Thymus (tissue), 11 donors: Measurements from ENCODE around the gene TRDMT1. TPM values are rescaled to one million over a fixed set of nuclear protein-coding genes. Genes with fewer than 3 reads are reported as not detected.
A peak's percentile ranks its signal among the peaks of the same experiment; 100 is the strongest.

Source experiments
- DNase-seq, 9 donors: peaks; one replicate each; pipeline ENCODE4 v3.0.0-alpha.2; 2013; ENCODE audit warnings: low spot score in 9 of 9, low read depth in 6 of 9, missing footprints in 1 of 9
- H3K27ac ChIP-seq, 2 donors: one replicate each; pipeline ENCODE4 v1.5.1; 2013; ENCODE audit warnings: control low read depth in 1 of 2, low read depth in 1 of 2, low read length in 1 of 2, mild to moderate bottlenecking in 1 of 2, moderate library complexity in 1 of 2
- H3K27me3 ChIP-seq, 2 donors: one replicate each; pipeline ENCODE4 v1.5.1; 2013; ENCODE audit warnings: low read length in 1 of 2; ENCODE audit not compliant: control insufficient read depth in 2 of 2, insufficient read depth in 1 of 2
- H3K36me3 ChIP-seq, 2 donors: one replicate each; pipeline ENCODE4 v1.5.1; 2013; ENCODE audit warnings: low read length in 1 of 2, mild to moderate bottlenecking in 1 of 2, moderate library complexity in 1 of 2; ENCODE audit not compliant: control insufficient read depth in 2 of 2, insufficient read depth in 2 of 2
- H3K4me1 ChIP-seq, 2 donors: one replicate each; pipeline ENCODE4 v1.5.1; 2013; ENCODE audit warnings: low read length in 2 of 2; ENCODE audit not compliant: control insufficient read depth in 2 of 2, insufficient read depth in 2 of 2
- H3K4me3 ChIP-seq, 2 donors: one replicate each; pipeline ENCODE4 v1.5.1; 2013; ENCODE audit warnings: low read length in 2 of 2, control low read depth in 1 of 2, mild to moderate bottlenecking in 1 of 2
- H3K9me3 ChIP-seq, 2 donors: one replicate each; pipeline ENCODE4 v1.5.1; 2013; ENCODE audit warnings: low read length in 1 of 2, mild to moderate bottlenecking in 1 of 2; ENCODE audit not compliant: control insufficient read depth in 2 of 2, insufficient read depth in 1 of 2
- WGBS: extraction: QIAGEN DNeasy Blood & Tissue Kit; methylation state at CpG from one replicate; pipeline ENCODE4 v1.1.7; 2013; 5-methylcytosine and 5-hydroxymethylcytosine counted together
- polyA plus RNA-seq: library from polyadenylated mRNA; stranded (reverse); fragments of 200-250 nt; gene quantifications from one replicate; pipeline ENCODE4 v1.2.3, GENCODE V29; 2013
- total RNA-seq: library from RNA; stranded (reverse); fragments of 120-200 nt; gene quantifications from one replicate; pipeline ENCODE4 v1.2.4, GENCODE V29; 2013
- donor health status: healthy.

TRDMT1 gene
- total and polyA plus RNA-seq, 2 donors: 5.0 to 11.4 TPM

DNA sequence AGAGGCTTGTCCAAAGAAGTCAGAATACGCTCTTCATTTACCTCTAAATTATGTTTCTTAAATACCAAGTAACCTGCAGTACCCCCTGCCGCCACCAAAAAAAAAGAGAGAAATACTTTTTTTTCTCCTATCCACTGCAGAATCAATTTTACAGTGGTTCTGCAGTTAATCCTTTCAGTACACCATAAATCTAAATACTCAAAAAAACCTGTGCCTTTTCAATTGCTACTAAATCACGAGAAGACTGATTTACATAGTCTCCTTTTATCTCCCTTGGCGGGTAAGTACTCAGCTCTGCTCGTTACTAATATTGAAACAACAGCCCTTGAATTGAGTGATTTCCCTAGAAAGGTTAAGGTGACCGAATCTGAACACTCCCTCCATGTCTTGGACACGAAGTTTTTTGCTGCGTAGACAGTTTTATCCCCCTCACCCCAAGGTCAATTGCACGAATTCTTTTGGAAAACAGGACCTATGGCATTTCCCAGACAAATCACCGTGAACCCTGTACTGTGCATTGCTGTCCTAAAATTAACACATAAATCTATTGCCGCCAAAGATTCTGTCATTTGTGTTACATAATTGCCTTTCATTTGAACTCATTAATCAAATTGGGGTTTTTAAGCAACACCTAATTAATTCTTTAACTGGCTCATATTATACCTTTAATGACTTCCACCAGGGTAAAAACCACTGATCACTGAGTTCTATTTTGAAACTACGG lies 26.1 kb upstream of the TRDMT1 start:
- Histone ChIP-seq H3K4me3 (peak overlapping the region; percentile 71 to 92), H3K27ac (peak overlapping the region; percentile 93 to 99), H3K36me3 (peaks cover 0 to 18% of the 10 kb centered on the region in 2 donors), H3K27me3 (peaks cover 0 to 2% of the 10 kb centered on the region in 2 donors), H3K4me1 (peaks cover 7 to 18% of the 10 kb centered on the region in 2 donors), H3K9me3 (peaks cover 0 to 2% of the 10 kb centered on the region in 2 donors)
- WGBS: 5% methylated on average over 12 of the region's 12 CpGs
- peak; percentile 10 to 73 (median 28) for DNase-seq

- H3K9me3 ChIP-seq: peaks cover 0 to 2% of the 10 kb centered on the region in 2 donors
- no peak overlapping the region for H3K27ac ChIP-seq
- H3K4me1 ChIP-seq: peaks cover 7 to 18% of the 10 kb centered on the region in 2 donors
- H3K36me3 ChIP-seq: peaks cover 0 to 12% of the 10 kb centered on the region in 2 donors
- DNase-seq: no peak
- H3K27me3 ChIP-seq: peaks cover 0 to 2% of the 10 kb centered on the region in 2 donors
- WGBS: 89% methylated on average over 8 of the region's 8 CpGs
- H3K4me3 ChIP-seq: no peak overlapping the region
Measured at GRCh38 chr10:17226891-17227303, 25.4 kb upstream of the TRDMT1 start.

DNA sequence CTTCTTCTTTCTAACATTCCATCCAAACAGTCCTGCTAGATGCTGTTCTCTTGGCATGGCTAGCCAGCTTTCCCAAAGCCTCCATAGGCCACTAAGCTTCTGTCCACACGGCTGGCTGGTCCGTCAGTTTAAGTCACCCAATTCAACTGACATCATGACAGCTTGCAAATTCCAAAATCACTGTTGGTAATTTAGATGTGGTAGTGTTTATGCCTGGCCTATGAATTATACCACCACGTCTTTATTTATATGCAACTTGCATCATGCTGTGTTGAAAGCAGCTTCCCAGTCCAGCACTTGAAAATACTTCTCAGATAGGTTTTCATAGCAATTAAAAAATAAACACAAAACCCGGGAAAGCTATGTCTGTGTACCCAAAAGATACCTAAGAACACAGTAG lies 24.3 kb upstream of the TRDMT1 start:
- Histone ChIP-seq H3K4me1 (peaks cover 3 to 15% of the 10 kb centered on the region in 2 donors), H3K9me3 (peaks cover 0 to 2% of the 10 kb centered on the region in 2 donors), H3K36me3 (peaks cover 0 to 1% of the 10 kb centered on the region in 2 donors), H3K4me3 (no peak overlapping the region), H3K27me3 (peaks cover 0 to 2% of the 10 kb centered on the region in 2 donors), H3K27ac (no peak overlapping the region)
- DNase-seq: no peak
- WGBS: 97% methylated on average over 4 of the region's 4 CpGs

- Histone ChIP-seq H3K27me3 (no peaks in the 10 kb centered on the region), H3K9me3 (no peaks in the 10 kb centered on the region), H3K36me3 (no peaks in the 10 kb centered on the region), H3K4me3 (no peak overlapping the region), H3K27ac (no peak overlapping the region), H3K4me1 (peaks cover 0 to 5% of the 10 kb centered on the region in 2 donors)
- DNase-seq: no peak
- 75% methylated on average over 4 of the region's 4 CpGs for WGBS
Measured at GRCh38 chr10:17222329-17222728, 20.9 kb upstream of the TRDMT1 start.

DNA sequence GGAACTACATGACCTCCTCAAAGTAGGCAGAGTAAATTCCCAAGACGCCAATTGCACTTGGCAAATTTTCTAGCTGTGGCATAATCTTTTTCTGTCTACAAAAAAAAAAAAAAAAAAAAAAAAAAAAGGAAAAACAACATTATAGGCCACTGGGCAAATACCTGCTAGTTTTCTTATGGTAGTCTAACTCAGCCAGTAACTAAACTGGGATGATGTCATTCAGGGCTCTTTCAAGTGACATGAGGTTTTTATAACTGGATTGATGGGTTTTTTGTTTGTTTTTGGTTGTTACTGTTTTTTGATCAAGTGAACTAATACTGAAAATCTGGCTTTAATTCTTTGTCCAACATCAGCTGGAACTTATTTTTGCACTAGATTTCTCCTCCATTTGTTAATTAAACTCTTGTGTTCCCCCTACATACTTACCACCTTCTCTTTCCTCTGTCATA lies 19.2 kb upstream of the TRDMT1 start:
- H3K9me3 ChIP-seq: no peaks in the 10 kb centered on the region
- no peaks in the 10 kb centered on the region for H3K4me1 ChIP-seq
- no peak overlapping the region for H3K27ac ChIP-seq
- 97% methylated on average over 1 of the region's 1 CpG for WGBS
- H3K27me3 ChIP-seq: no peaks in the 10 kb centered on the region
- DNase-seq: no peak
- H3K4me3 ChIP-seq: no peak overlapping the region
- H3K36me3 ChIP-seq: no peaks in the 10 kb centered on the region

- Histone ChIP-seq H3K27ac (no peak overlapping the region), H3K4me3 (no peak overlapping the region), H3K9me3 (no peaks in the 10 kb centered on the region), H3K4me1 (no peaks in the 10 kb centered on the region), H3K27me3 (no peaks in the 10 kb centered on the region), H3K36me3 (no peaks in the 10 kb centered on the region)
- WGBS: 97% methylated on average over 2 of the region's 2 CpGs
- DNase-seq: no peak
Measured at GRCh38 chr10:17219024-17219423, 17.6 kb upstream of the TRDMT1 start.

DNA sequence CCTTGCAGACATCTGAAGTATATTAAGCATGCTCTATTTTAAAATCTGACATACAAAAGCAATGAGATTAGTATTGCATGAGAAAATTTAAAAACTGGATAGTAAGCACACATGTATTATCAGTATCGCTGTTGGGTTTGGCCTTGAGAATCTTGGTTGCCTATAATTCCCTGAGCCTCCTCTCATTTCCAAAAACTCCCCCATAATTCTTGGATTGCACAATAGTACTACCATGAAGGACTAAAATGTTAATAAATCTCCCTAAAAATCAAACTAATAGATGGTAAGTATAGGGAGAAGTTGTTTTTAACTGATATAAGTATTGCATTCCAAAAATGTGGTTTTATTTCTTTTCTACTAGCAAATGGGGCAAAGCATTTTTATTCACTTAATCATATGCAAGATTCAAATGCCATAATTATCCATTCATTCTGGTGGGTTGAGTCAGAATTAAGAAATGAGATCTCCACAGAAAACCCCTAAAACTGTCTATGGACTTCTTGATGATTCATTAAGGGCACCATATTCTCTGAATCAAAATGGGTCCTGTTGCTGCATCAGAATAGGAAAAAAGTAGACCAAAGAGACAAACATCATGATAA lies 16.3 kb upstream of the TRDMT1 start:
- Histone ChIP-seq H3K27me3 (no peaks in the 10 kb centered on the region), H3K27ac (no peak overlapping the region), H3K4me3 (no peak overlapping the region), H3K4me1 (no peaks in the 10 kb centered on the region), H3K9me3 (no peaks in the 10 kb centered on the region), H3K36me3 (no peaks in the 10 kb centered on the region)
- WGBS: 100% methylated on average over 1 of the region's 1 CpG
- no peak for DNase-seq

GRCh38 chr10:17216901-17217395 lies 15.5 kb upstream of the TRDMT1 start:
- Histone ChIP-seq H3K27ac (peak overlapping the region; percentile 44 to 53), H3K4me1 (no peaks in the 10 kb centered on the region), H3K36me3 (no peaks in the 10 kb centered on the region), H3K9me3 (no peaks in the 10 kb centered on the region), H3K27me3 (no peaks in the 10 kb centered on the region), H3K4me3 (no peak overlapping the region)
- DNase-seq: no peak
- WGBS: 95% methylated on average over 6 of the region's 6 CpGs

GRCh38 chr10:17216217-17216900 lies 14.9 kb upstream of the TRDMT1 start:
- peak in 1 of 9 donors; percentile 42 for DNase-seq
- H3K36me3 ChIP-seq: no peaks in the 10 kb centered on the region
- no peaks in the 10 kb centered on the region for H3K27me3 ChIP-seq
- H3K4me1 ChIP-seq: no peaks in the 10 kb centered on the region
- WGBS: 96% methylated on average over 5 of the region's 5 CpGs
- H3K9me3 ChIP-seq: no peaks in the 10 kb centered on the region
- no peak overlapping the region for H3K4me3 ChIP-seq
- peak overlapping the region; percentile 44 to 53 for H3K27ac ChIP-seq
